ENCODE measurements around the gene RPS6KA5. TPM values are rescaled to one million over a fixed set of nuclear protein-coding genes. Genes with fewer than 3 reads are reported as not detected.

RPS6KA5 gene
- total and polyA plus RNA-seq, 7 experiments from 2014 or later: 17.7 to 43.5 (median 34.1) TPM

- no peaks in the 10 kb centered on the region for H3K36me3 ChIP-seq (ENCODE audit: control insufficient read depth in 2 of 3, insufficient read depth in 3 of 3, low read length in 3 of 3)
- ATAC-seq (no peak), DNase-seq (no peak)
- Mint-ChIP-seq H3K4me1 (peaks cover 4 to 16% (median 13%) of the 10 kb centered on the region in 7 donors), H3K27me3 (peaks cover 5 to 30% (median 6%) of the 10 kb centered on the region in 5 donors), H3K27ac (no peak overlapping the region), H3K9me3 (peaks cover 0 to 20% (median 9%) of the 10 kb centered on the region in 11 donors), H3K4me3 (peak overlapping the region in 1 of 10 donors; percentile 3), H3K36me3 (peaks cover 0 to 6% (median 0%) of the 10 kb centered on the region in 5 donors)
- ChIA-PET CTCF (no interaction called here), POLR2A (no interaction called here)
- H3K27me3 ChIP-seq (ENCODE audit: control insufficient read depth in 2 of 2, insufficient read depth in 2 of 2, low read length in 2 of 2): peaks cover 0 to 4% of the 10 kb centered on the region in 2 donors
- no peak overlapping the region for H3K4me3 ChIP-seq (ENCODE audit: low read length)
- intact Hi-C loops (cut with micrococcal nuclease): loop anchor here (10.0 kb wide), 1 partner anchor 865 kb away; the partner anchor contains the start of genes EFCAB11 (in 2 of the 2) and TDP1 (in 2 of the 2)
- H3K4me1 ChIP-seq (ENCODE audit: control insufficient read depth in 2 of 2, insufficient read depth in 2 of 2, low read length in 2 of 2): peaks cover 4 to 10% of the 10 kb centered on the region in 2 donors
- no peak overlapping the region for H3K27ac ChIP-seq (ENCODE audit: low read depth, low read length)
- peaks cover 0 to 4% (median 0%) of the 10 kb centered on the region in 3 experiments for H3K9me3 ChIP-seq (ENCODE audit: control insufficient read depth in 2 of 3, low read length in 3 of 3)
Measured at GRCh38 chr14:90819734-90820393, 240.6 kb downstream of the RPS6KA5 start.

DNA sequence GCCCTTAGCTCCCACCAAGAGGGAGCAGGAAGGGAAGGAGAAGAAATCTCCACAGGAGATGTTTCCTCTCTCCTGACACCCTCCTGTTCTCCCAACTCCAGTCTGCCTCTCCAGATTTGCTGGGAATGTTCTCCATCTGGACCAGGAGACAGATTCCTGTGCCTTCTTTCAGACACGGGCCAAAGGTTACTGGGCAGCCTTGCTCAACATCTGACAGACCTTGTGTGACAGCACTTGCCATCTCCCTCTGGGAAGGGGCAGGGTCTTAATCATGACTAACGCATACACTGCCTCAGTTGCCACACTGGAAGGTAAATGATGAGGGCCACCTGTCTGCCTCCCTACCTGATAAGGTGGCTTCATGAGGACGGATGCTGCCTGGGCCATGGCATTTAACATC, 241.7 kb downstream of the RPS6KA5 start:
- Mint-ChIP-seq H3K4me1 (peaks cover 4 to 16% (median 13%) of the 10 kb centered on the region in 7 donors), H3K4me3 (peak overlapping the region in 2 of 10 donors; percentile 25 to 56), H3K27me3 (peaks cover 5 to 40% (median 6%) of the 10 kb centered on the region in 5 donors), H3K36me3 (no peaks in the 10 kb centered on the region), H3K9me3 (peaks cover 0 to 12% (median 2%) of the 10 kb centered on the region in 11 donors), H3K27ac (no peak overlapping the region)
- peaks cover 0 to 2% (median 0%) of the 10 kb centered on the region in 3 experiments for H3K9me3 ChIP-seq (ENCODE audit: control insufficient read depth in 2 of 3, low read length in 3 of 3)
- H3K4me3 ChIP-seq (ENCODE audit: low read length): no peak overlapping the region
- intact Hi-C loops (cut with micrococcal nuclease): no loop called here
- DNase-seq (no peak), ATAC-seq (no peak)
- peaks cover 0 to 4% of the 10 kb centered on the region in 2 donors for H3K27me3 ChIP-seq (ENCODE audit: control insufficient read depth in 2 of 2, insufficient read depth in 2 of 2, low read length in 2 of 2)
- ChIA-PET CTCF (interaction anchor here (0.9 kb wide), 1 partner anchor 60 kb away, joined by 3 read pairs; no protein-coding TSS in a partner anchor), POLR2A (no interaction called here)
- H3K36me3 ChIP-seq (ENCODE audit: control insufficient read depth in 2 of 3, insufficient read depth in 3 of 3, low read length in 3 of 3): no peaks in the 10 kb centered on the region
- no peak overlapping the region for H3K27ac ChIP-seq (ENCODE audit: low read depth, low read length)
- peaks cover 4 to 10% of the 10 kb centered on the region in 2 donors for H3K4me1 ChIP-seq (ENCODE audit: control insufficient read depth in 2 of 2, insufficient read depth in 2 of 2, low read length in 2 of 2)

- peak overlapping the region; percentile 30 to 79 (median 64) for H3K4me3 Mint-ChIP-seq
- no peaks in the 10 kb centered on the region for H3K9me3 ChIP-seq (ENCODE audit: control insufficient read depth in 2 of 3, low read length in 3 of 3)
- intact Hi-C loops (cut with micrococcal nuclease): loop anchor here in 1 of 2 donors (1.0 to 2.0 kb wide), 2 partner anchors 11 to 58 kb away; no protein-coding TSS in a partner anchor
- peaks cover 4 to 10% of the 10 kb centered on the region in 2 donors for H3K4me1 ChIP-seq (ENCODE audit: control insufficient read depth in 2 of 2, insufficient read depth in 2 of 2, low read length in 2 of 2)
- H3K36me3 Mint-ChIP-seq: no peaks in the 10 kb centered on the region
- ChIA-PET POLR2A (interaction anchor here (0.6 kb wide), 1 partner anchor 27 kb away, joined by 3 read pairs; no protein-coding TSS in a partner anchor), CTCF (no interaction called here)
- H3K36me3 ChIP-seq (ENCODE audit: control insufficient read depth in 2 of 3, insufficient read depth in 3 of 3, low read length in 3 of 3): no peaks in the 10 kb centered on the region
- DNase-seq (no peak), ATAC-seq (no peak)
- peaks cover 0 to 4% of the 10 kb centered on the region in 2 donors for H3K27me3 ChIP-seq (ENCODE audit: control insufficient read depth in 2 of 2, insufficient read depth in 2 of 2, low read length in 2 of 2)
- no peak overlapping the region for H3K27ac Mint-ChIP-seq
- H3K4me3 ChIP-seq (ENCODE audit: low read length): no peak overlapping the region
- no peaks in the 10 kb centered on the region for H3K9me3 Mint-ChIP-seq
- peaks cover 5 to 43% (median 6%) of the 10 kb centered on the region in 5 donors for H3K27me3 Mint-ChIP-seq
- H3K27ac ChIP-seq (ENCODE audit: low read depth, low read length): no peak overlapping the region
- H3K4me1 Mint-ChIP-seq: peaks cover 4 to 16% (median 13%) of the 10 kb centered on the region in 7 donors
Measured at GRCh38 chr14:90816681-90817436, 243.6 kb downstream of the RPS6KA5 start.

DNA sequence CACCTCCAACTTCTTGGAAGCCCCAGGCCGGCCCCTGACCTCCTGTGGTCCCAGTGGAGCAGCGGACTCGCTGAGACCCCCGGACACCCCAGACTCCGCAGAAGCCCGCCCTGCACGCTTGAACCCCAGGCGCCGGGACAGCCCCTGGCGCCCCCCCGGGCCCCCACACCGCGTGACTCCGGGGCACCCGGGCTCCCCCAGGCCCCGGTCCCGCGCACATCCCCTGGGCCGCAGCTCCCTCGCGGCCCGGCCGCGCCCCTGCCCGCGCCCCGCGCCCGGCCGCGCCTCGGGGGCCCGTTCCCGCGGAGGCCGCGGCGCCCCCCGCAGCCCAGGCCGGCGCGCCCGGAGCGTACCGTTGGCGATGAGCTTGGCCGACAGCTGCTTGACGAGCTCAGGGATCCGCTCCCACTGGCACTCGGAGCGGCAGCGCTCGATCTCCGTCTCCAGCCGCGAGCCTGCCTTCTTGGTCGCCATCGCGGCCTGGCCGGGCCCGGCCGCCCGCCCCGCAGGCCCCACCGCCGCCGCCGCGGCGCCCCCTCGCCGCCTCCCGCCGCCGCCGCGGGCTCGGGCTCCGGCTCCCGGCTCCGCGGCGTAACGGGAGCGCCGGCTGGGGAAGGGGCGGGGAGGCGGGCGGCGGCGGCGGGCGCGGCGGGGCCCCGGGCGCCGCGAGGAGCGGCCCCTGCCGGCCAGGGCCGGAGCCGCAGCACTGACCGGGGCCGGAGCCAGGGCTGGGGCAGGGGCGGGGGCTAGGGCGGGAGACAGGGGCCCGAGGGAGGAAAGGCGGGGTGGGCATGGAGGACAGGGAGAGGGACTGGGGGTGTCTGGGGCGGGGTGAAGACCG, 244.4 kb downstream of the RPS6KA5 start, which contains the start of gene TTC7B:
Gene TTC7B, minus strand, starts transcription at position 609 of the 841 bp plus-strand sequence. Its CDS starts 135 bp downstream, at position 474.
- no peaks in the 10 kb centered on the region for H3K36me3 Mint-ChIP-seq
- no peak within 1 kb of the TSS for H3K4me3 ChIP-seq (ENCODE audit: low read length)
- peaks cover 4 to 5% of the 10 kb centered on the region in 2 donors for H3K4me1 ChIP-seq (ENCODE audit: control insufficient read depth in 2 of 2, insufficient read depth in 2 of 2, low read length in 2 of 2)
- peak within 1 kb of the TSS in 4 of 9 donors; percentile 2 to 33 (median 18) for H3K27ac Mint-ChIP-seq
- H3K27me3 Mint-ChIP-seq: peaks cover 5 to 43% (median 6%) of the 10 kb centered on the region in 5 donors
- ChIA-PET CTCF (interaction anchor here (0.5 kb wide), 1 partner anchor 370 kb away, joined by 3 read pairs; no protein-coding TSS in a partner anchor), POLR2A (interaction anchor here (0.6 kb wide), 1 partner anchor 28 kb away, joined by 3 read pairs; no protein-coding TSS in a partner anchor)
- H3K36me3 ChIP-seq (ENCODE audit: control insufficient read depth in 2 of 3, insufficient read depth in 3 of 3, low read length in 3 of 3): no peaks in the 10 kb centered on the region
- H3K9me3 ChIP-seq (ENCODE audit: control insufficient read depth in 2 of 3, low read length in 3 of 3): no peaks in the 10 kb centered on the region
- peaks cover 4 to 13% (median 10%) of the 10 kb centered on the region in 7 donors for H3K4me1 Mint-ChIP-seq
- ATAC-seq (peak; percentile 80), DNase-seq (peak in 3 of 9 donors; percentile 25 to 59 (median 34))
- H3K9me3 Mint-ChIP-seq: no peaks in the 10 kb centered on the region
- peak within 1 kb of the TSS; percentile 67 to 88 (median 75) for H3K4me3 Mint-ChIP-seq
- H3K27me3 ChIP-seq (ENCODE audit: control insufficient read depth in 2 of 2, insufficient read depth in 2 of 2, low read length in 2 of 2): peaks cover 0 to 4% of the 10 kb centered on the region in 2 donors
- H3K27ac ChIP-seq (ENCODE audit: low read depth, low read length): no peak within 1 kb of the TSS
- intact Hi-C loops (cut with micrococcal nuclease): loop anchor here in 1 of 2 donors (1.0 to 2.0 kb wide), 2 partner anchors 12 to 57 kb away; no protein-coding TSS in a partner anchor

DNA sequence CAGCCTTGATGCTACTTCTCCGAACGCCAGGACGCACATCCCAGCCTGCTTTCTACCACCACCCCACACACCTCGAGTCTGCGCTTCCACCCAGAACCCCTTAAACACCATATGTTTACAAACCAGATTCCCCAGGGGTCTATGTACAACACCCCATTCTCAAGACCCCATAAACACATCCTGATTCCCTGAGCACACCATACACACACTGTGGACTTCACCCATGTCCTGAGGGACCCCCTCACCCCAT, 244.9 kb downstream of the RPS6KA5 start:
- CTCF ChIA-PET: interaction anchor here (0.5 kb wide), 1 partner anchor 371 kb away, joined by 3 read pairs; no protein-coding TSS in a partner anchor
- ATAC-seq: no peak
- H3K9me3 Mint-ChIP-seq: no peaks in the 10 kb centered on the region

More for the DNA sequence above, 244.9 kb downstream of the RPS6KA5 start:
- H3K4me3 ChIP-seq (ENCODE audit: low read length): no peak overlapping the region
- DNase-seq: no peak
- Mint-ChIP-seq H3K4me3 (peak overlapping the region; percentile 67 to 88 (median 75)), H3K36me3 (no peaks in the 10 kb centered on the region), H3K27me3 (peaks cover 5 to 43% (median 6%) of the 10 kb centered on the region in 5 donors), H3K27ac (peak overlapping the region in 4 of 9 donors; percentile 2 to 33 (median 18)), H3K4me1 (peaks cover 0 to 10% (median 5%) of the 10 kb centered on the region in 7 donors)
- no peaks in the 10 kb centered on the region for H3K36me3 ChIP-seq (ENCODE audit: control insufficient read depth in 2 of 3, insufficient read depth in 3 of 3, low read length in 3 of 3)
- peaks cover under 1 to 4% of the 10 kb centered on the region in 2 donors for H3K4me1 ChIP-seq (ENCODE audit: control insufficient read depth in 2 of 2, insufficient read depth in 2 of 2, low read length in 2 of 2)
- POLR2A ChIA-PET: no interaction called here
- intact Hi-C loops (cut with micrococcal nuclease): no loop called here
- H3K27me3 ChIP-seq (ENCODE audit: control insufficient read depth in 2 of 2, insufficient read depth in 2 of 2, low read length in 2 of 2): peaks cover 0 to 4% of the 10 kb centered on the region in 2 donors
- no peaks in the 10 kb centered on the region for H3K9me3 ChIP-seq (ENCODE audit: control insufficient read depth in 2 of 3, low read length in 3 of 3)
- H3K27ac ChIP-seq (ENCODE audit: low read depth, low read length): no peak overlapping the region

Measured in naive thymus-derived CD4-positive, alpha-beta T cell (primary cell).